HG03469 (cell line): ENCODE measurements around the gene C14orf132.

Source experiments
- ATAC-seq: cut with Tn5 transposase; IDR thresholded peaks from one replicate; pipeline ENCODE4 v1.9.1; 2021; ENCODE audit warnings: mild to moderate bottlenecking, moderate library complexity, moderate number of reproducible peaks; ENCODE audit not compliant: unreplicated experiment

C14orf132 gene

GRCh38 chr14:96139879-96140278 is 100.7 kb downstream of the C14orf132 start:
- no peak for ATAC-seq

- no peak for ATAC-seq
Measured at GRCh38 chr14:96140952-96141351, 101.8 kb downstream of the C14orf132 start.
